Tibial nerve (tissue), 4 donors: ENCODE results near the gene SORBS1.

ENCODE experiments used
- CTCF ChIP-seq, 5 experiments: fragments of 200-600 bp in 3 of 5; fragments of 450-650 bp in 2 of 5; sonication (generic) in 3 of 5; IDR thresholded peaks; one replicate each; pipeline ENCODE4 v1.5.1; 2016 to 2019; ENCODE audit warnings: antibody characterized with exemption in 5 of 5, mild to moderate bottlenecking in 3 of 5, moderate library complexity in 2 of 5
- EP300 ChIP-seq, 2 donors: sonication (generic); formaldehyde crosslinking; IDR thresholded peaks; one replicate each; pipeline ENCODE4 v1.6.1; 2017; ENCODE audit warnings: antibody characterized with exemption in 2 of 2, mild to moderate bottlenecking in 1 of 2
- POLR2A ChIP-seq, 2 donors: fragments of 450-650 bp; IDR thresholded peaks; one replicate each; pipeline ENCODE4 v1.6.1; 2017; ENCODE audit warnings: antibody characterized with exemption in 2 of 2, mild to moderate bottlenecking in 2 of 2, moderate library complexity in 2 of 2

DNA sequence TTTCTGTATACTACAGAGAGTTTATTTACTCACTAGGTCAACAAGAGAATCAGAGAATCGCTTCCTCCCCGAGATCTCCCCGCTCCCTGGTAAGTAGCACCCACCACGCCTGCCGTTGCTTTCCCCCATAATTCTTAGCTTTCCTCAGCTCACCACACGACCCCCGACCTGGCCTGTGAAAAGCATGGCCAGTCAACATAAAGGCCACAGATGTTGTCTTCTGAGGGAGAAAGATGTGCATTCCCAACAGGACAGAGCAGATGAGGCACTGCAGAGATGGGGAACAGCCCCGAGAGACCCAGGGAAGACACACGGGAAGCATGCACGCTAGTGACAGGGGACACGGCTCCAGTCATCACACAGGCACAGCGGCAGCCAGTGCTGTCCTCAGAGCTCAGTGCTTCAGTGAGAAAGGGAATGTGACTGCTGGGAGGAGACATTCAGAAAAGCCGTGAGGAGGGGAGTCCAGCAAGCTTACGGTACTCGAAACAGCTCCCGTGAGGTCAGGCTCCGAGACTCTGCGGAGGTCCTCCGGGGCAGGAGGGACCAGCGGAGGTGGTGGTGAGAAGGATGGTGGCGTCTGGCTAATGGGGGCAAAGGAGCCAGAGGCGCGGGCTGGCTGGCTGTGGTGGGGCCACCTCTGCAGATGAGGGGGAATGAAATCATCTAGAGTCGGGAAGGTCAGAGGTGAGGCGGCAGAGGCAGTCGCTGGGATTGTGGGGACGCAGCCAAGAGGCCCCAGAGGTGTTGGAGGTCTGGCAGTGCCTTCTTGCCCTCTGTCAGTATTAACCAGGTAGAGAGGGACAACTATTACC lies 146.9 kb downstream of the SORBS1 start:
- TF ChIP-seq POLR2A (IDR thresholded peaks at IDR 0.05) = no peak
- no peak for TF ChIP-seq CTCF (IDR thresholded peaks at IDR 0.05)
- peak in 1 of 2 donors; percentile 6 for TF ChIP-seq EP300 (IDR thresholded peaks at IDR 0.05)
